ENCODE results near the gene NXPE3.

DNA sequence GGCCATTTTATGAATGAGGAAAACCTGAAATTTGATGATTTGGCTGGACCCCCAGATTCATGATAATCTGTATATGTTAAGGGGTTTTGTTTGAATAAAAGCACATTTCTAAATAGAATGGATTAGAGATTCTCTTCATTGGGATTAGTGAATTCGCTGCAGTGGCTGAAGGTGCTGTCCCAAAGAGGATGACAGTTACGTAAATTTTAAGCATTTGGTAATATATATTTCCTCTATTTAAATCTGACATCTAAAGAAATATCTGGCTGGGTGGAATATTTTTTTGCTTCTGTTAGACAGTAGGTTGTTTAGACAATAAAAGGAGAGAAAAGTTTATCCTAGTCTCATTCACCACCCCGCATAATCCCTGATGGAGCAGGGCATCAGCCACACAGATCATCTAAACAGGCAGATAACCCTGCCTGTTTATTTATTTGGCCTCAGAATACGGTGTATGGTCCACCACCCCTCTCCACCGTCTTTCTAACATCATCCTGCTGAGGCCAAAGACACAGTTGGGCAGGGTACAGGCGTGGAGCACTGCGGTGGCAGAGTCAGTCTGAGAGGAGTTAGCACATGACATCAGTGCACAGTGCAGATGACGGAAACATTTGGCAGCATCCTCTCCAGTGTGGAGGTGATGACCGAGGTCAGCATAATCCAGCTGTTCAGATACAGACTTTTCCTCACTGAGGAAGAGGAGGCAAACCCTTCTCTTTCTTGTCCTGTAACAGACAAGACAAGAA is 49.9 kb downstream of the NXPE3 start:
- TF ChIP-seq, protein P1, sequence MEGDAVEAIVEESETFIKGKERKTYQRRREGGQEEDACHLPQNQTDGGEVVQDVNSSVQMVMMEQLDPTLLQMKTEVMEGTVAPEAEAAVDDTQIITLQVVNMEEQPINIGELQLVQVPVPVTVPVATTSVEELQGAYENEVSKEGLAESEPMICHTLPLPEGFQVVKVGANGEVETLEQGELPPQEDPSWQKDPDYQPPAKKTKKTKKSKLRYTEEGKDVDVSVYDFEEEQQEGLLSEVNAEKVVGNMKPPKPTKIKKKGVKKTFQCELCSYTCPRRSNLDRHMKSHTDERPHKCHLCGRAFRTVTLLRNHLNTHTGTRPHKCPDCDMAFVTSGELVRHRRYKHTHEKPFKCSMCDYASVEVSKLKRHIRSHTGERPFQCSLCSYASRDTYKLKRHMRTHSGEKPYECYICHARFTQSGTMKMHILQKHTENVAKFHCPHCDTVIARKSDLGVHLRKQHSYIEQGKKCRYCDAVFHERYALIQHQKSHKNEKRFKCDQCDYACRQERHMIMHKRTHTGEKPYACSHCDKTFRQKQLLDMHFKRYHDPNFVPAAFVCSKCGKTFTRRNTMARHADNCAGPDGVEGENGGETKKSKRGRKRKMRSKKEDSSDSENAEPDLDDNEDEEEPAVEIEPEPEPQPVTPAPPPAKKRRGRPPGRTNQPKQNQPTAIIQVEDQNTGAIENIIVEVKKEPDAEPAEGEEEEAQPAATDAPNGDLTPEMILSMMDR (conservative IDR thresholded peaks at IDR 0.05; ENCODE audit: low read length), result no peak
- TF ChIP-seq EZH2phosphoT487 (IDR thresholded peaks at IDR 0.05; ENCODE audit: borderline replicate concordance), result no peak

Measured in Loucy (cell line).